ENCODE measurements around the gene COL6A3.
"Not testable (repeated sequence)": the region's sequence is repeated elsewhere in the genome, so short reads cannot be mapped to it uniquely, and the experiment has no call there.

The COL6A3 gene

DNA sequence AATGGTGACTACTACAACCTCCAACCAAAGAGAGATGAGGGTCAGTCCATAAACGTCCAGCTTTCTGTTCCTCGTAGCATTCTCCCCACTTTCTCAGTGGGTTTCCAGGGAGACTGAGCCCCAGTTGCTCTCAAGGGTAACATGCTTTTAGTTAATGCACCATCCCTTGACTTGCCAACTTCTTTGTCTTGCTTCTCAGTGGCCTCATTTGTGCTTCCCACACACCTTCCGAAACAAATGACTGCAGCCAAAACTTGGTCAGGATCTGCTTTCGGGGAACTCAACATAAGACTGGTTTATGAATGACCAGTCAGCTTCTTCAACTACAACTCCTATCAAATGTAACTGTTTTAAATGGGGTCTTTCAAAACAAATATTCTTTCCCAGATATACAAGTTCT, 94.1 kb downstream of the COL6A3 start:
- no peak for DNase-seq (ENCODE audit: low spot score)
- no peak for FAIRE-seq

DNA sequence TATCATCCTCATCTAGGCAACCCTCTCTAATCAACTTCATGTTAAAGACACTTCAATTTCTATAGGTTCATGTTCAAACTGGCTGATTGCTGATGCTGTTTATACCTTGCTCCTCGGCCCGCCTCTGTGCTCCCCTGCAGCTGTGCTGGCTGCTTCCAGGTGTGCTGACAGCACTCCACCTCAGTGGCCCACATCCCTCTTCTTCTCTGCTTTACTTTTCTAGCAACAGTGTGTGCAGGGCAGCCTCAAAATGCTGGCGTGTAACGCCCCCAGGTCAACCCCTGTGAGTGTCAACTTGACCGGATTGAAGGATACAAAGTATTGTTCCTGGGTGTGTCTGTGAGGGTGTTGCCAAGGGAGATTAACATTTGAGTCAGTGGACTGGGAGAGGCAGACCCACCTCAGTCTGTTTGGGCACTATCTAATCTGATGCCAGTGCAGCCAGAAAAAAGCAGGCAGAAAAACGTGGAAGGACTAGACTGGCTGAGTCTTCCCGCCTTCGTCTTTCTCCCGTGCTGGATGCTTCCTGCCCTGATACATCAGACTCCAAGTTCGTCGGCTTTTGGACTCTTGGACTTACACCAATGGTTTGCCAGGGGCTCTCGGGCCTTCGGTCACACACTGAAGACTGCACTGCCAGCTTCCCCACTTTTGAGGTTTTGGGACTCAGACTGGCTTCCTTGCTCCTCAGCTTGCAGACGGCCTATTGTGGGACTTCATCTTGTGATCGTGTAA, 94.7 kb downstream of the COL6A3 start:
- no peak for FAIRE-seq

DNA sequence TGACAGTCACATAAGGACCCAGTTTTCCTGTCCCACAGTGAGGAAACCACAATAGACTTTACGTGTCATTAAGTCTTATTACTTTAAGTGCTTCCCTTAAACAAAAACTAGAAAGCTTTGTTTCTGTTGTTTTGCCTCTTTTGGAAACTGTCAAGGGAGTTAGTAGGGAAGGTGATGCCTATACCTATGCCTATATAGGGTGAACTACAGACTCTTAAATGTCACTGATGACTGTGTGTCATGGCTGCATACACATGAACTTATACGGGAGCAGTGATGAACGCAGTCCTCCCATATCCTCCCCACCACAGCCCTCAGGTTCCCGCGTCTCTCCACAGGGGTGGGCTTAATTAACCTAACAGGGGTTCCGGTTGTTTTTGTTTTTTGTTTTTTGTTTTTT, 97.6 kb downstream of the COL6A3 start:
- no peak for DNase-seq (ENCODE audit: low spot score)
- FAIRE-seq: no peak

More for the DNA sequence above, 94.7 kb downstream of the COL6A3 start:
- DNase-seq (ENCODE audit: low spot score): no peak

DNA sequence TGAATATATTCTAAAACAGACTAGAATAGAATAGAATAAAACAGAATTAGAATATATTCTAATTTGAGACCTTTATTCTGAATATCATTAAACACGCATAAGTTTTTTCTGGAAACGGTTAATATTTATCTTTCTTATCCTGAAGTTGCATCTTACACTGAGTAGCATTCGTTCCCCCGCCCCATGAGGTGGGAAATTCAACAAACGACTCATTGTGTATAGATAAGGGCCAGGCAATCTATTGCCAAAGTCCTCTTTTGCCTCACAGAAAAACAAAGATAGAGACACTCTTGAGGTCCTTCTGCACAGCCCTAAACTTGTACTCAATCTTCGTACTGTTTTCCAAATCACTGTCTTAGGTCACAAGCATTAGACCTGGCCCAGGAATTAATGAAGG, 98.1 kb downstream of the COL6A3 start:
- FAIRE-seq: no peak
- DNase-seq (ENCODE audit: low spot score): no peak

DNA sequence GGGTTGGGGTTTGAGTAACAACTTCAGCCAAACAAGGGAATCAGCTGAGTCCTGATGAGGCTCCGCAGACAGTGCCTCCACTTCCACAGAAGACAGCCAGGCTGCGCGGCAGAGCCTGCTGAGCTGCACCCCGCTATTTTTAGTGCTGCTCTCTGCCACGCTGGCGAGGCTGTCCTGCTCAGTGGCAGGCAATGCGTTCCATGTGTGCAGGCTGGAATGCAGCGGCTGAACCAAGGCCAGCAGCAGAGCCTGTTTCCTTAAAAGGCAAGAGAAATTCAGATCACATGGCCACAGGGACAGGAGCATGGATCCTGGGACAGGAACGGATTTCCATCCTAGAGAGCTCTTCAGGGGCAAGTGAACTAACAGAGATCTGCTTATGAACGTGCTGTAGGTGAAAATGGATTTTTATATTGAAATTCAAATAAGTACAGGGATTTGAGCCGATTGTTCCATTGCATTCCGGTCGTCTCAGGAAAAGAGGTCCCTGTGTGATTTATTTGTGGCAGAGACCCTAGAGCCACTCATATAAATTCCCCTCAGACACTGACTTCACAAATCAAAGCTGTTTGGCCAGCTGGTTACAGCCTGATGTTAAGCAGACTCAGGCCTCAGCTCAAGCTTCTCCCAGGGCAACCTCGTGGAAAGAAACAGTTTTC, 98.7 kb downstream of the COL6A3 start:
- DNase-seq (ENCODE audit: low spot score): peak; percentile 44
- peak; percentile 48 for FAIRE-seq

DNA sequence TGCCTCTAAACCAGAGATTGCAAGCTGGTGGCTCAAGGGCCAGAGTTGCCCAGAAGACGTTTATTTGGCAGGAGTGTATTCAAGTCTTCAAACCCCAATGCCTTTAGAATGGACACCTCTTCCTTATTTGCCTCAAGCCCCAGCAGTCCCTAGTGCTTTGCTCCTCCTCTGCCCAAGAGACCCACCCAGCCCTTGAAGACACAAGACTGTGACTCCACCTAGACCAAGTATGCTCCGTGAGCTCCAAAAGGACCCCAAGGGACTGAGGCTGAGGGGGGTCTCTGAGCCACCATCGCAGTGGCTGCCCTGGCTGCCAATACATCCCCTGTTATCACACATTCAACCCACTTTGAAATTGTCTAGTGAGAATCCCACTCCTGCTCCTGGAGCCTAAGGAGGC, 99.3 kb downstream of the COL6A3 start:
- no peak for DNase-seq (ENCODE audit: low spot score)
- no peak for FAIRE-seq

DNA sequence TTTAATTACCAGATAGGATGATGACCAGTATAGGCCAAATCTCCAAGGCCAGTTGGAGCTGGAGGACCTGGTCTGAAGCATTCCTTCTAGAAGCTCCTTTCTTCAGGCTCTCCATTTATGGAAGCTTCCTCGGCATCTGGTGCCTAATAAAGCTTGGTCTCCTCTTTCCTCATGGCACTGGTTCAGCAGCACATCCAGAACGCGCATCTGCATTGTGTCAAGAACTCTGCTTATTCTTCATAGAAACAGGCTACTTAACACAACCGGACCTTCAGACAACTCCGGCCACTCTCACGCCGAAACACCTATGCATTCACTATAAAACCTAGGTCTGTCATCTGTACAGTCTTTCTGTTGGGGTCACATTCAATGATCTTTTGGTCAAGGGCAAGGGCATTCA, 99.8 kb downstream of the COL6A3 start:
- FAIRE-seq: no peak

DNA sequence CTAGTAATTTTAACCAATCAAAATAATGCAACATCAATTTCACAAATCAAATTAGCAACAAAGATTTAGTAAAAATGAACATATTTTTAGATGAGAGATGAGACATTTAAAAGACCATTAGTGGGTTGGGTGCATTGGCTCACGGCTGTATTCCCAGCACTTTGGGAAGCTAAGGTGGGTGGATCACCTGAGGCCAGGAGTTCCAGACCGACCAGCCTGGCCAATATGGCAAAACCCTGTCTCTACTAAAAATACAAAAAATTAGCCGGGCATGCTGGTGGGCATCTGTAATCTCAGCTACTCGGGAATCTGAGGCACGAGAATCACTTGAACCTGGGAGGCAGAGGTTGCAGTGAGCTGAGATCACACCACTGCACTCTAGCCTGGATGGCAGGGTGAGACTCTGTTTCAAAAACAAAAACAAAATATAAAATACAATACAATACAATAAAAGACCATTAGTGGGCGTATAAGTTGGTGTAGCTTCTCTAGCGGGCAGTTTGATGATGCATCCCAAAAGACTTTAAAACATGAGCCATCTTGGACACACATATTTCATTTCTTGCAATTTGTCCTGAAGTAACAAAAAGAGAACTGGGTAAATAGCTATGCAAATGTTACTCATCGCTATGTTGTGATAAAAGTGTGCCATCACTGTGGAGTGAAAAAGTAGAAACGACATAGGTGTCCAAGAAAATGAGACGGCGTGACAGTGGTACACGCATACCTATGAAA, 101.8 kb downstream of the COL6A3 start:
- DNase-seq (ENCODE audit: low spot score) (no peak), FAIRE-seq (no peak)

More for the DNA sequence above, 99.8 kb downstream of the COL6A3 start:
- DNase-seq (ENCODE audit: low spot score): no peak

DNA sequence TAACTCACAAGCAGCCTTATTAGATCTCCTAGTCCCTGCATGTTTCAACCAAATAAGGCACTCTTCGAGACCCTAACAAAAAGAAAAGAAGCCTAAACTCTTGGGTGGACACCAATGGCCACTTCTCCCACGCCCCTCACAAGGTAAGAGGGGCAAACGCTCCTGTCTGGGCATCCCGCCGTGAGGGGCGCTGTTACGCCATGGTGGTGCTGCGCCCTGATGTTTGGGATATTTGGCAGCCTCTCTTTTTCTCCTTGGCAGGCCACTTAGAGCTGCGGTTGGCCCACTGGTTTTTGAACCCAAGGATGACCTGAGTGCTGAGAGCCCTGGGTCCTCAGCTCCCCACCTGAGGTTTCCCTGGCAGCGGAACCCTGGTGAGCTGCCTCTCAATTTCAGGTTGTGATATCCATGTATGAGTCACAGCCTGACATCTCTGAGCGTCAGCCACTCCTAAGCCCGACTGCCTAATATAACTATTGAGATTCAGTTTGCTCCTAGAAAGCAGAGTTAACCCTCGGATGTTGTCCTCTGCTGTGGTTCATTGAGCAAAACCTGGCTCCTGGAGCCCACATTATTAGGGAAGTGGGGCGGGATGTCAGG, 103.3 kb downstream of the COL6A3 start:
- peak; percentile 48 for DNase-seq (ENCODE audit: low spot score)
- no peak for FAIRE-seq

DNA sequence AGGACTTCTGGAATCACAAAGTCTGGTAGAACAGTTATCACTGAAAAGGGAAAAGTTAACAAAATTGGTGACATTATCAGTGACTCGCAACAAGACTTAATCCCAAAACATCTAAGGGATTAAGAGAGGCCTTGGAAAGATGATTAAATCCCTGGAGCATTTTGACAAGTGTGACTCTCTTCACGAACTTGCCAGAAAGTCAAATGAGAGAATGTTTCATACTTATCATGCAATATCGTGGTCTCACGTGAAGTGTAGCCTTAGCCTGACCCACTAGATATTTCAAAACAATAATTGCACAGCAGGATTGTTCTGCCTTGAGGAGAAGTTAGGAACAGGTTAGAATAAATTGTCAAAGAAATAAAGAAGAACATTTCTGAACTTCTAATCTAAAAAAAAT, 104.5 kb downstream of the COL6A3 start:
- no peak for FAIRE-seq
- DNase-seq (ENCODE audit: low spot score): no peak

DNA sequence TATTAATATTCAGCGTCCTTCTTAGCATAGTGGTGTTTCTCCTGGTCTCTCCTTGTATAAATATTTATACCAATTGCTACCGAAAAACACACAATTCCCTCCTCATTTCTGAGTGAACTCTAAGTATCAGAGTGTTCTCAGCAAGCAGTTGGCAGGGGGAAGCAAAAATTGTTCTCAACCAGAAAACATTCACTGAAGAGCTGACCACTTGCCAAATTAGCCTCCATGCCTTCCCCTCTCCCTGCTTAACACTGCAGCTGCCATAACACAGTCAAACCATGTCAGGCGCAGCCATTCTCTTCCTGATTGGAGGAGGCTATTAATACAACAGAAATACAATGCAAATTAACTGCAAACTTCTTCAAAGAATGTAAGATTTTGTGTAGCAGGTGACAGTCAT, 105.0 kb downstream of the COL6A3 start:
- no peak for FAIRE-seq

DNA sequence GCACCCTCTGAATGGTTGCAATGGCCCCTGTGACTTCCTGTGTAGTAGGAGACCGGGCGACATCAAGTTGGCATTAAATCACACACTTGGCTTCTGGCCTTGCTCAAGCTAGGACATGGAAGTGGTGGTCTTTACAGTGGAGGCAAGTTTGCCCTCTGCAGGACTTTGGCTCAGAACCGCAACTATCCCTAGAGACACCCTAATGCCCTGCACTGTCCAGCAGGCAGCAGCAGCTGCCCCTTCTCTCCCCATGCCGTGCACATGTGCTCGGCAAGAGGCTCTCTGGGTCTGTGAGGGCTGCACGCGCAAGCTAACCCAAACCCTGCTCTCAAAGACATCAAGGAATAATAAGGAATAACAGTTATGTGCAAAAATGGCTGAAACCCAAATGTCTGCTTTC, 106.5 kb downstream of the COL6A3 start:
- FAIRE-seq: peak; percentile 13
- DNase-seq (ENCODE audit: low spot score): no peak

More for the DNA sequence above, 105.0 kb downstream of the COL6A3 start:
- DNase-seq (ENCODE audit: low spot score): no peak

DNA sequence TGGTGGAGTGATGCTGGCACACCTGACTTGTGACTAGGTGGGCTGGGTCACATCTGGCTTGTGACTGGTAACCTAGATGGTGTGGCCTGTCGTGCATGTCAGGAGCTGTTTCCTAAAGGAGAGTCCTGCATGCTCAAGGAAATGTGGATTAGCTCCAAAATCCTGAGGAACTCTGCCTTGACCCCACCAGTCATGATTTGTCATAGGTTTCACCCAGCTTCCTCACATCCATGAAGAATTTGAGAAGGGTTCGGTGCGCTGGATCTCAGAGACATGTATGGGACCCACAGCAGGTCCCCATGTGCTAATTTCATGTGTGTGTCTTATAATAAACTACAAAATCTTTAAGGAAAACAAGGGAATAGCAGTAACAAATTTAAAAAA, 107.2 kb downstream of the COL6A3 start:
- DNase-seq (ENCODE audit: low spot score): no peak
- no peak for FAIRE-seq

DNA sequence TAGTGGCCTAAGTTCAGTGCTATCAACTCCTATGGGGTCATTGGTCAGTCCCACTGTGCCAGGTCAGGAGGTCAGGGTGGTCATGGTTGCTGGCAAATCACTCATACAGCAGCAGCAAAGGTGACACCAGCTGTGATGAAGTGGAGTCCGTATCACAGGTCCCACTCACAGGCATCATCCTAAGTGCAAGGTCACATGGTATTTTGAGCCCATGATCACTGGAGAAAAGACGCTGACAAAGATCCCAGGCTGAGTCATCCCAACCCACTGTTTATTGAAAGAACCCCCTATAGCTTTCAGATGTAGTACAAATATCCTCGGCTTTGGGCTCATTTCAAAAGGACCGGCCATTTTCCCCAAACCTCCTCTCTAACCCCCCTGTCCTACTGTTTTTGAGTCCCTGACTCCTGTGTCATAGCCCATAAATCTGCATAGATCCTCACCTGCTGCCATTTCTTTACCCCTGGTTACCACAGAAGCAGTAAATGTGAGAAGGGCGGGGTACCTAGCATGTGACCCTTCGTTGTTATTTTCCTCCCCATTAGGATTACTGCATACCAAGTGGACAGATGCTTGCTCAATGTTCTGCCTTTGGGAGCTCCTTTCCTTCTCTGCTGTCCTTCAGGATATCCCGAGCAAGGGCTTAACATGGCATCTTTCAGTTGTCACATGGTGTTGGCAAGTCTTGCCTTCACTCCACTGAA, 107.7 kb downstream of the COL6A3 start:
- FAIRE-seq: peak; percentile 13

DNA sequence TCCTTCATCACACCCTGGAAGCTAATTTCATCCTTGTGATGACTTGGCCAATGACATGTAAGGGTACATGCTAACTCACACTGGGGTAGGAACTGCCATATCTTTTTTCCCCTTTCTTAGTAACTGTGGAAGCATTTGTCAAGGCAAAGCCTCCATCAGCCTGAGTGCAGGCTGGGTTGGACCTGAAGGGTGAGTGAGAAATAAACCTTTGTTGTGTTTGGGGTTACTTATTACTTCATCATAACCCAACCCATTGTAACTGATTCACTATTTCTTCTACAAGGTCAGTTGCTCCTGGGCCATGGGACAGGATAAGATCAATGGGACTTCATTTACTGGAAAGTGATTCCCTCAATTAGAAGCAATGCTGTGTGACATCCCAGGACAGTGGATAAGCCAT, 108.4 kb downstream of the COL6A3 start:
- no peak for FAIRE-seq
- no peak for DNase-seq (ENCODE audit: low spot score)

More for the DNA sequence above, 107.7 kb downstream of the COL6A3 start:
- no peak for DNase-seq (ENCODE audit: low spot score)

DNA sequence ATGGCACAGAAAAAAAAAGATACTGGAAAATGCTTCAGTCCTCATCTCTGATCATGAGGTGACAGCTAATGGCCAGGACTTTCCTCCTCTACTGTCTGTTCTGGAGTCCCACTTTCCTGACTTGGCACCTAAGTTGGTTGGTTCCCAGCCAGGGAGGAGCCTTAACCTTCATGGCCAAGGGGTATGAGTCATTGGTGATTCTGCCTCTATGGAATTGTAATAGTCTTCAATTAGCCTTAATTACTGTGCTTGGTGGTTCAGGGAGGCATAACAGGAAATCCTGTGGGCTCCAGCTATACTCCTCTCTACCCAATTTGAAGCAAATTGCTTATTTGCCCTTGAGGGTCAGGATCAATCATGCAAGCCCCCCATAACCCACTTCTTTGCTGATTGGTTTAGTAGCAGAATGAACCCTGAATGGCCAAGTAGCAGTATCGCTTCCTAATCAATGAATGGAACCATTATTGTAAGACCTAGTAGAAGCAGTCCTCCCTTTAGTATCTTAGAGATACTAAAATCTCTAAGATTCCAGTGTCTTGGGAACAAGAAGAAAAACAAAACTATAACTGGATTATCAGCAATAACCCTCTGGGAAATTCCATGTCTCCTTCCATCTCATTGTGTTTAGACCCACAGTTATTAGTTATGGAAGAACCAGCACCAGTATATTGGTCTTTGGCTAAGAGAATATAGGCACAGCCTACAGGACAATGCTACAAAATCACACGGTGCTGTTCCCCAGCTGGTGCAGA, 109.0 kb downstream of the COL6A3 start:
- FAIRE-seq (peak; percentile 84), DNase-seq (ENCODE audit: low spot score) (peak; percentile 76)

DNA sequence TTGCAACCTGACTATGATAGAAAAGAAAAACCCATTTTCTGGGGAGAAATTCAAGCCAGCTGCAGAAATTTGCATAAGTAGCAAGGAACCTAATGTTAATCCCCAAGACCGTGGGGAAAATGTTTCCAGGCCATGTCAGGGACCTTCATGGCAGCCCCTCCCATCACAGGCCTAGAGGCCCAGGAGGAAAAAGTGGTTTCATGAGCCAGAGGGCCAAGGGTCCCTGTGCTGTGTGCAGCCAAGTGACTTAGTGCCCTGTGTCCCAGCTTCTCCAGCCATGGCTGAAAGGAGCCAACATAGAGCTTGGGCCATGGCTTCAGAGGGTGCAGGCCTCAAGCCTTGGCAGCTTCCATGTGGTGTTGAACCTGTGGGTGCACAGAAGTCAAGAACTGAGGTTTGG, 110.7 kb downstream of the COL6A3 start:
- not testable (repeated sequence) for DNase-seq (ENCODE audit: low spot score); FAIRE-seq

DNA sequence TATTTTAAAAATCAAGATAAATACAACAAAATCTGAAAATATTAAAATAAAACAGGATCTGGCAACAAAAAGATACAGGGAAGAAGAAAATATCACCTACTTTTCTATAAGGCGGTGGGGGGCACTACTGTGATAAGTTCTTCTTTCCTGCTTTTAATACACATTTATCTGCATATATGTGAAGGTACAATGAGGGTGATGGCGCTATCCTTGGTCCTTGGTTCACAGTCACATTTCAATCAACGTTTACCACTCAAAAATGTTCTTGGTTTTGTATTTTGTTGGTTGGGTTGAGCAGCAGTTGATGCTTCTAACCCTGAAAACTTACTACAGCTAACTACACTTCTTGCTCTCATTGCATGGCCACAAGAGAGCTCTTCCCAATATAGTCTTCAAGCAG, 112.4 kb downstream of the COL6A3 start:
- FAIRE-seq: no peak
- DNase-seq (ENCODE audit: low spot score): no peak

DNA sequence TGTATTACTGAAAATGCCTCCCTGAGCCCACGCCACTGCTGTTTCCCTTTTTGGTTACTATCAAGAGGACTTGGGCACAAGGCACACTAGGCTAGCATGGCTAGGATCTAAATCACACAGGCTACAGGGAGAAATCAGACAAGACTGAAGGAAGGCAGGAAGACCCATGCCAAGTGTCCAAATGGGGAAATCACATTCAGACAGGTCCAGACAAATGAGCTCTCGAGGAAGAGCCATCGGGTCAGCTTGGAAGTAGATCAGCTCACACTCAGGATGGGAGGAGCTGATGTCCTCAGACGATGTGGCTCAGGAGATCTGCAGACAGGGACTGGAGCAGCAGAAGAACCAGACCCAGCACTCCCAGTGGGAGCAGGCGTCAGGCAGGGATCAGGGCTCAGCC, 113.2 kb downstream of the COL6A3 start:
- DNase-seq (ENCODE audit: low spot score) (no peak), FAIRE-seq (peak; percentile 94)

DNA sequence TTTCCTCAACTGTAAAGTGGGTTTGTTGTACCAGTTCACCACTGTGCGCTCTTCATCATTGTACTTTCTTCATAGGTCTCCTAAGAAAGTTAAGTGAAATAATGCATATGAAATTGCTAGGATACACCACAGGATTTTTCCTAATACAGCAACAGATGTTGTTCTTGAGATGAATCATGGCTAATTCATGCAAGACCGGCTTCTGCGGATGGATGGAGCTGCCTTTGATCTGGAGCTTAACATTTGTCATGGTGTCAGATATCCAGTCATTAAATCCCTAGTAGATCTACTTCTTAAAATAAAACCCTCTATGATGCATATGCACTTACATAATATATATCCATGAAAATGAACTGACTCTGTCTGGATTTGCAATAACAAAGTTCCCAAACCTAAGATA, 114.1 kb downstream of the COL6A3 start:
- FAIRE-seq (no peak), DNase-seq (ENCODE audit: low spot score) (peak; percentile 66)

Measured in urothelium cell line (cell line).